Measurements from ENCODE around the gene ZDHHC11. TPM values are rescaled to one million over a fixed set of nuclear protein-coding genes. Genes with fewer than 3 reads are reported as not detected.
"Not testable (repeated sequence)": the region's sequence is repeated elsewhere in the genome, so short reads cannot be mapped to it uniquely, and the experiment has no call there.

The ZDHHC11 gene
- total and polyA plus RNA-seq, 2 of the 4 experiments (the other 2 are of a cell fraction), result 0.36 to 1.6 TPM

DNA sequence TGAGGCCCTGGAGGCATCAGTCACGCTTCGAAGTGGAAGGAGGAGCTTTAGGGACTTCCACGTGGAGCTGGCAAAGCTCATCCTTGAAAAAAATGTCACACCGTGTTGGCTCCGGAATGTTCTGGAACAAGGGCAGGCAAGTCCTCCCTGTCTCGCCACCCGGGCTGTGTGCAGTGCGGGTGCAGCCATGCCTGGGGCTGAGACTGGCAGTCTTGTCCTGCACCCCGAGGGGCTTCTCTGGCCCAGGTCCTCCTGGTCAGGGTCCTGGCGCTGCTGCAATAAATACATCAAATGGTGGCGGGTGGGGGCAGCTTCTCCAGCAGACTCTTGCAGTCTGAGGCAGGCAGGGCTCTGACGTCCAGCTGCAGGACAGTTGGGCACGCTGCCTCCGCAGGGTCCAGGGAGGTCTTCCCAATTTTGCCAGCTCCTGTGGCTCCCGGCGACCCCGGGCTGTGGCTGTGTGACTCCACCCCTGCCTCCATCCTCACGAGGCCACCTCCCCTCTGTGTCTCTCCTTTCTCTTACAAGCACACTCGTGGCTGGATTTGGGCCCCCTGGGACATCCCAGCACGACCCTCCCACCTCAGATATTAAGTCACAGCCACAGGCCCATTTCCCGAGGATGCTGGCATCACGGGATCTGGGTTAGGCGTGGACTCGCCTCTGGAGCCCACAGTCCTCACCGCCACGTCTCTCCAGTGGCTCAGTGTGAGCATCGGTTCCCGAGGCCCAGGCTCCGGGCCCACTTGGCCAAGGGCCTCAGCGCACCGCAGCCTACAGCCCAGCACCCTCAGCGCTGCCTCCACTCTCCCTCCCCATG lies 8.2 kb downstream of the ZDHHC11 start:
- dilution Hi-C loops (cut with HindIII; ENCODE audit: low sequenced_read_pairs, unreplicated experiment); BruUV-seq (replicated peaks); H3K56ac ChIP-seq (ENCODE audit: extremely low read depth, insufficient read depth, low read length); H3K18ac ChIP-seq (ENCODE audit: low read depth, low read length); H2AK5ac ChIP-seq (ENCODE audit: low read depth, low read length); H2AFZ ChIP-seq (replicated peaks; ENCODE audit: low read length, poor library complexity); H2AK9ac ChIP-seq (replicated peaks; ENCODE audit: low read depth, low read length, poor library complexity); H4K8ac ChIP-seq (ENCODE audit: low read depth in 2 of 2, low read length in 2 of 2); H4K91ac ChIP-seq (ENCODE audit: insufficient read depth, low read depth, low read length); H3K9me1 ChIP-seq (ENCODE audit: insufficient read depth, low read length); ATAC-seq (ENCODE audit: low read depth); POLR2A ChIA-PET (ENCODE audit: unreplicated experiment); H4K5ac ChIP-seq (ENCODE audit: low read depth, low read length); H3K9me3 ChIP-seq (ENCODE audit: control insufficient read depth, insufficient read depth, low read length); H2BK5ac ChIP-seq (ENCODE audit: low read depth, low read length, poor library complexity, severe bottlenecking); H3K4ac ChIP-seq (ENCODE audit: low read depth, low read length); H3K36me3 ChIP-seq (ENCODE audit: control insufficient read depth, insufficient read depth, low read length); H3K4me2 ChIP-seq (ENCODE audit: low read depth, low read length); H3K79me1 ChIP-seq (ENCODE audit: low read depth in 1 of 2, low read length in 2 of 2); H3K27ac ChIP-seq (ENCODE audit: insufficient read depth, low read length); DNase-seq; H2BK15ac ChIP-seq (ENCODE audit: low read depth, low read length); intact Hi-C loops (cut with micrococcal nuclease); H4K20me1 ChIP-seq (ENCODE audit: insufficient read depth, low read length); H3K4me3 ChIP-seq (ENCODE audit: insufficient read depth, low read depth, low read length); H2BK20ac ChIP-seq (ENCODE audit: low read depth, low read length); H2BK120ac ChIP-seq (ENCODE audit: low read depth, low read length); in situ Hi-C loops (cut with MboI; ENCODE audit: low sequenced_read_pairs); H3K4me1 ChIP-seq (ENCODE audit: control insufficient read depth, insufficient read depth, low read length); H3K14ac ChIP-seq (replicated peaks; ENCODE audit: low read depth, low read length); H3K27me3 ChIP-seq (ENCODE audit: control insufficient read depth, insufficient read depth, low read length); H3K9ac ChIP-seq (ENCODE audit: low read depth, low read length); CTCF ChIA-PET; H3K23ac ChIP-seq (ENCODE audit: low read depth, low read length): not testable (repeated sequence)
- 61% methylated on average over 4 of the region's 32 CpGs; no CpG with 5 or more reads in 1 of the 2 experiments for WGBS, 2 experiments (ENCODE audit: extremely low coverage in 2 of 2, insufficient read length in 1 of 2)

DNA sequence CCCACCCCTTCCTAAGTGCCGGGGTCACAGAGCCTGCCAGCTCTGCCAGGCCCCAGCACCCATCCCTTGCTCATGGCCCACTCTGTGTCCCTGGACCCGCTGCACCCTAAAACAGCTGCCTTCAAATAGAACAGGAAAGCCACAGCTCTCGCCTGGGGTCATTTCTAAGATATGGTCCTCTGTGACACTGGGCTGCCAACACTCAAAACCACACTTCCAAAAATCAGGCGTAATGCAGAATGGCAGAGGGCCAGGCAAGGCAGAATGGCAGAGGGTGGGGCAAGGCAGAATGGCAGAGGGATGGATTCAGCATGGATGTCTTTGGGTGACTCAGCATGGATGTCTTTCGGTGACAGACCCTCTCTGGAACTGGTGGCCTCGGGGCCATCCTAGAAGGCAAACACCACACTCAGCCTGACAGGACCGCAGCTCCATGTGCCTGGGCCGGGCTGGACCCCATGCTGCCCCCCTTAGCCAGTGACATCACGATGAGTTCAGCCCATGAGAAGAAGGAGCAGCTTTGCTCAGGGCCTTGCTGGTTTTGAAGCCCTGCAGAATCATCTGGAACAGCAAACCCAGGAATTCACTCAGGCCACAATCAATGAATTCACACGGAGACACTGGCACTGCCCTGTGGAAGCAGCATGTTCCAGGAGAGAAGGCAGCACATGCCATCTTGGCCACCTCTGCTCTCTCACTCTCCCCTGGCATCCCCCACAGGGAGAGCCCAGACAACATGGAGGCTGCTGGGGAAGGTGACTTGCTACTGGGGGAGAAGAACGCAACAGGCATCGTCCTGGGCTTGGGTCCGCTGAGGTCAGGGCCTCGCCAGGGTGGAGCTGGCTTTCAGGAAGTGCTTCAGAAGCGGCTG lies 9.0 kb downstream of the ZDHHC11 start:
- H3K14ac ChIP-seq (replicated peaks; ENCODE audit: low read depth, low read length); H3K27me3 ChIP-seq (ENCODE audit: control insufficient read depth, insufficient read depth, low read length); H3K9me1 ChIP-seq (ENCODE audit: insufficient read depth, low read length); H2BK5ac ChIP-seq (ENCODE audit: low read depth, low read length, poor library complexity, severe bottlenecking); H3K4me2 ChIP-seq (ENCODE audit: low read depth, low read length); H2AK9ac ChIP-seq (replicated peaks; ENCODE audit: low read depth, low read length, poor library complexity); H3K23ac ChIP-seq (ENCODE audit: low read depth, low read length); in situ Hi-C loops (cut with MboI; ENCODE audit: low sequenced_read_pairs); CTCF ChIA-PET; H2AK5ac ChIP-seq (ENCODE audit: low read depth, low read length); H3K4me1 ChIP-seq (ENCODE audit: control insufficient read depth, insufficient read depth, low read length); H4K8ac ChIP-seq (ENCODE audit: low read depth in 2 of 2, low read length in 2 of 2); H2BK20ac ChIP-seq (ENCODE audit: low read depth, low read length); H3K4ac ChIP-seq (ENCODE audit: low read depth, low read length); H4K91ac ChIP-seq (ENCODE audit: insufficient read depth, low read depth, low read length); H4K20me1 ChIP-seq (ENCODE audit: insufficient read depth, low read length); POLR2A ChIA-PET (ENCODE audit: unreplicated experiment); H2BK15ac ChIP-seq (ENCODE audit: low read depth, low read length); intact Hi-C loops (cut with micrococcal nuclease); H3K18ac ChIP-seq (ENCODE audit: low read depth, low read length); ATAC-seq (ENCODE audit: low read depth); H3K79me1 ChIP-seq (ENCODE audit: low read depth in 1 of 2, low read length in 2 of 2); BruUV-seq (replicated peaks); H3K9ac ChIP-seq (ENCODE audit: low read depth, low read length); dilution Hi-C loops (cut with HindIII; ENCODE audit: low sequenced_read_pairs, unreplicated experiment); H3K36me3 ChIP-seq (ENCODE audit: control insufficient read depth, insufficient read depth, low read length); H3K4me3 ChIP-seq (ENCODE audit: insufficient read depth, low read depth, low read length); H2BK120ac ChIP-seq (ENCODE audit: low read depth, low read length); H4K5ac ChIP-seq (ENCODE audit: low read depth, low read length); H3K9me3 ChIP-seq (ENCODE audit: control insufficient read depth, insufficient read depth, low read length); H3K56ac ChIP-seq (ENCODE audit: extremely low read depth, insufficient read depth, low read length); H3K27ac ChIP-seq (ENCODE audit: insufficient read depth, low read length); DNase-seq: not testable (repeated sequence)
- H2AFZ ChIP-seq (replicated peaks; ENCODE audit: low read length, poor library complexity), result peak overlapping the region; percentile 23
- 82% methylated on average over 6 of the region's 15 CpGs; no CpG with 5 or more reads in 1 of the 2 experiments for whole genome bisulfite sequencing, 2 experiments (ENCODE audit: extremely low coverage in 2 of 2, insufficient read length in 1 of 2)
